Stimulated activated CD4-positive, alpha-beta T cell treated with anti-CD3 and anti-CD28 coated beads, Interleukin-2, amount 100 ng/mL, for 24 hours (primary cell): ENCODE data around the gene APLF.
"Not testable (repeated sequence)": the region's sequence is repeated elsewhere in the genome, so short reads cannot be mapped to it uniquely, and the experiment has no call there.

Source experiments
- DNase-seq, 2 donors: peaks; one replicate each; pipeline ENCODE4 v3.0.0-alpha.2; 2020

Gene APLF

GRCh38 chr2:68590702-68591101, 123.3 kb downstream of the APLF start:
- DNase-seq, result no peak

- DNase-seq, result no peak
These were observed 123.8 kb downstream of the APLF start for GRCh38 chr2:68591225-68591624.

GRCh38 chr2:68594041-68594440, 126.7 kb downstream of the APLF start:
- no peak for DNase-seq

- peak; percentile 62 for DNase-seq
These were observed 127.5 kb downstream of the APLF start for GRCh38 chr2:68594674-68595492.

DNA sequence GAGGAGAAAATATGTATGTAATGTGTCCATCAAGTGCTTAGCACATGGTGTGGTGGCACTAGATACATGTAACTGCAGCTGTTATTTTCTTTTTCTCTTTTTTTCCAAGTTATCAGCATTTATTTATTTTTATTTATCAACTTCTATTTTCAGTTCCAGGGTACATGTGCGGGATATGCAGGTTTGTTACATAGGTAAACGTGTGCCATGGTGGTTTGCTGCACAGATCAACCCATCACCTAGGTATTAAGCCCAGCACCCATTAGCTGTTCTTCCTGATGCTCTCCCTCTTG, 128.1 kb downstream of the APLF start:
- DNase-seq, result not testable (repeated sequence)

DNA sequence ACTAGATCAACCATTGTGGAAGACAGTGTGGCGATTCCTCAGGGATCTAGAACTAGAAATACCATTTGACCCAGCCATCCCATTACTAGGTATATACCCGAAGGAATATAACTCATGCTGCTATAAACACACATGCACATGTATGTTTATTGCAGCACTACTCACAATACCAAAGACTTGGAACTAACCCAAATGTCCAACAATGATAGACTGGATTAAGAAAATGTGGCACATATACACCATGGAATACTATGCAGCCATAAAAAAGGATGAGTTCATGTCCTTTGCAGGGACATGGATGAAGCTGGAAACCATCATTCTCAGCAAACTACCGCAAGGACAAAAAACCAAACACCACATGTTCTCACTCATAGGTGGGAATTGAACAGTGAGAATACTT, 133.1 kb downstream of the APLF start:
- DNase-seq, result not testable (repeated sequence)

DNA sequence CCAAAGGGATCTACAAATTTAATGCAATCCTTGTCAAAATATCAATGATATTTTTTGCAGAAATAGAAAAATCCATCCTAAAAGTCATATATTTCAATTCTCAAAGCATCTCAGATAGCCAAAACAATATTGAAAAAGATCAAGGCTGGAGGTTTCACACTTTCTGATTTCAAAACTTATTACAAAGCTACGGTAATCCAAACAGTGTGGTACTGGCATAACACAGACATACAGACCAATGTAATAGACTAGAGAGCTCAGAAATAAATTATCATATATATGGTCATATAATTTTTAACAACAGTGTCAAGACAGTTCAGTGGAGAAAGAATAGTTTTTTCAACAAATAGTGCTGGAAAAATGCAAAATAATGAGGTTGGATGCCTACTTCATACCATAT, 135.7 kb downstream of the APLF start:
- no peak for DNase-seq

DNA sequence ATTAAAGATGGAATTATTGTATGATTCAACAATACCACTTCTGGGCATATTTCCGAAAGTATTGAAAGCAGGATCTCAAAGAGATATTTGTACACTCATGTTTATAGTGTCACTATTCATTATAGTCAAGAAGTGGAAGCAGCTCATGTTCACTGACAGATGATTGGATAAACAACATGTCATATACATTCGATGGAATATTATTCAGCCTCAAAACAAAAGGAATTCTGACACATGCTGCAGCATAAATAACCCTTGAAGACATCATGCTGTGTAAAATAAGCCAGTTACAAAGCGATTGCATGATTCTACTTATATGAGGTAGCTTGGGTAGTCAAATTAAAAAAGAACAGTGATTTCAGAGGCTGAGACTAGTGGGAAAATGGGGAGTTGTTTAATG, 136.7 kb downstream of the APLF start:
- no peak for DNase-seq

DNA sequence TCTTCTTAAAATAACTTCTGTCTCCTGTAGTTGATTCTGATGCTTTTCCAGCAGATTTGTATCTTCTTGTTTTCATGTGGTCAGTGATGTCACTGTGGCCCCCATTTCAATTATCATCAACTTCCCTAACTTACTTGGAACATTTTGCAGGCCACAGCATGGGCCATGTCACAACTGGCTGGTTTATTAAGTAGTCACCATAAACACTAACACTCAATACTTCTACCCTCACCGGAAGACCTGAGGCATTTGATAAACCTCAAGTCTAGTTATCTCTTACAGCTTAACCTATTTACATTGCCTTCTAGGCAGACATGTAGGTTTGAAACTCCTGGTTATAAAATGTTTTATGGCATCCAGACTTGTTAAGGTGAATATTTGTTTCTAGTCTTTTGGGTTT, 138.6 kb downstream of the APLF start:
- DNase-seq, result no peak

- DNase-seq, result no peak
These were observed 139.4 kb downstream of the APLF start for GRCh38 chr2:68606759-68607158.

GRCh38 chr2:68607837-68608236, 140.5 kb downstream of the APLF start:
- DNase-seq, result no peak

DNA sequence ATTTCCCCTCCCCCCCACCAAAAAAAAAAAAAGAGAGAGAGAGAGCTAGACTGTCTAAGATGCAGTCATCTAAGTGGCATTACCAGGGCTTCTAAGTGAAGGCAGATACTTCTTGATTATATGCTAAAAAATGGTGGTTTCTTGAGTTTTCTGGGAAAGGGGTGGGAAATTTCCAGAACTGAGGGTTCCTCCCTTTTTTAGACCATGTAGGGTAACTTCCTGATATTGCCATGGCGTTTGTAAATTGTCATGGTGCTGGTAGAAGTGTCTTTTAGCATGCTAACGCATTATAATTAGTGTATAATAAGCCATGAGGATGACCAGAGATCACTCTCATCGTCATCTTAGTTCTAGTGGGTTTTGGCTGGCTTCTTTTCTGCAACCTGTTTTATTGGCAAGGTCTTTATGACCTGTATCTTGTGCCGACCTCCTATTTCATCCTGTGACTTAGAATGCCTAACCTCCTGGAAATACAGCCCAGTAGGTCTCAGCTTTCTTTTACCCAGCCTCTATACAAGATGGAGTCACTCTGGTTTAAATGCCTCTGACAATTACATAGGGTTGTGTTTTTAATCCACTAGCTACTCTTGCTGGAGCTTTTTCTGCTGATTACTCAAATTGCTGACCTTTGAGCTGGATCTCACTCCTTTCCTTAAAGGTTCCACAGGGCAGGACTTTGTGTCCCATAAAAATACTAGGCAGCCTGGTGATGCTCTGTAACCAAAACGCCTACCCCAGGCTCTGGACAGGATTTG, 145.6 kb downstream of the APLF start:
- DNase-seq, result no peak

DNA sequence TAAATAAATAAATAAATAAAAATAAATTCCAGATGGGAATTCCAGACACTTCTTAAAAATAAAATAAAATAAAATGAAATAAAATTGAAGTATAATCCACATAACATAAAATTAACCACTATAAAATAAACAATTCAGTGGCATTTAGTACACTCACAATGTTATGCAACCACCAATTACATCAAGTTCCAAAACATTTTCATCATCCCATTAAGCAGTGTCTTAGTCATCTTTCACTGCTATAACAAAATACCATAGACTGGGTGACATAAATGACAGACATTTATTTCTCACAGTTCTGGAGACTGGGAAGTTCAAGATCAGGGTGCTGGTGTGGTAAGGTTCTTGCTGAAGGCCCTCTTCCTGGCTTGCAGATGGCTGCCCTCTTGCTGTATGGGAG, 153.4 kb downstream of the APLF start:
- no peak for DNase-seq

GRCh38 chr2:68623820-68624219, 156.4 kb downstream of the APLF start:
- DNase-seq, result no peak

- no peak for DNase-seq
These were observed 160.2 kb downstream of the APLF start for GRCh38 chr2:68627615-68628014.
